HG03045 (cell line): Measurements from ENCODE around the gene NNT.
"Not testable (repeated sequence)": the region's sequence is repeated elsewhere in the genome, so short reads cannot be mapped to it uniquely, and the experiment has no call there.

Experiments
- ATAC-seq: cut with Tn5 transposase; IDR thresholded peaks from one replicate; pipeline ENCODE4 v1.9.1; 2021; ENCODE audit warnings: mild to moderate bottlenecking, moderate library complexity; ENCODE audit not compliant: unreplicated experiment

NNT gene

DNA sequence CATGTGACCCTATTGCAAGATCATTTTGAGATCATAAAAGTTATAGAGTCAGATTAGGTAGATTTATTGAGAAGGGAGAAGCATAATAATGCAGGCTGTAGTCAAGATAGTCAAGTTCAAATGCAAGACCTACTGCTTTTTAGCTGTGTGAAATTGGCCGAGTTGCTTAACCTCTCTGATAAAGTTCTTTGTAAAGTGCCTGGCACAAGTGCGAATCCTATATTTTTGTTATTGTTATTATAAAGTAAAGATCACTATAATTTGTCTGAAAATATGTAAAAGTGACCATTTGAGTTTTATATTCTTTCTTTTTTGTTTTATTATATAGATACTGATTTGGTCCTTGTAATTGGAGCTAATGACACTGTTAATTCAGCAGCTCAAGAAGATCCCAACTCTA, 99.3 kb downstream of the NNT start:
- no peak for ATAC-seq

GRCh38 chr5:43702815-43703214, 99.8 kb downstream of the NNT start:
- no peak for ATAC-seq

GRCh38 chr5:43704243-43704642, 101.3 kb downstream of the NNT start:
- ATAC-seq = no peak

DNA sequence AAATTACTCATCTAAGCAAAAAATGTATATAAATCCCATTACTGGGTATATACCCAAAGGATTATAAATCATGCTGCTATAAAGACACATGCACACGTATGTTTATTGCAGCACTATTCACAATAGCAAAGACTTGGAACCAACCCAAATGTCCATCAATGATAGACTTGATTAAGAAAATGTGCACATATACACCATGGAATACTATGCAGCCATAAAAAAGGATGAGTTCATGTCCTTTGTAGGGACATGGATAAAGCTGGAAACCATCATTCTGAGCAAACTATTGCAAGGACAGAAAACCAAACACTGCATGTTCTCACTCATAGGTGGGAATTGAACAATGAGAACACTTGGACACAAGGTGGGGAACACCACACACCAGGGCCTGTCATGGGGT, 103.6 kb downstream of the NNT start:
- not testable (repeated sequence) for ATAC-seq

- ATAC-seq = no peak
Measured at GRCh38 chr5:43711496-43711895, 108.5 kb downstream of the NNT start.

DNA sequence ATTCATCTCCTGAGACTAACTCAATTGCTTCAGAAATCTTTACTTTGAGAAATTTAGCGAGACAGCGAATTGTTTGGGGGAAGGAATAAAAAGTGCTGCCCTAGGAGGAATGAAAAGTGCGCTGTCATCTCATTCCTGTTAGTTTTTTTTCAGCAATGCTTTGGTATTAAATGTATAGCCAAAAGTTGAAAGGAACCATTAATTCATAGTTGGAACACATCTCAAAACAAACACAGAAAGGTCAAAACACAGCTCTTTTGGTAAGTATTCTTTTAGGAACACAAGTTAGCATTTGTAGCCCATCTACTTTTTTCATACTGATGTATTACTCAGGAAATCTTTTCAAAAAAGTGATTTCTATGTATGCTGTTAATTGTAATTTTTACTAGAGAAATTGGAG, 109.1 kb downstream of the NNT start:
- no peak for ATAC-seq

- ATAC-seq = not testable (repeated sequence)
Measured at GRCh38 chr5:43719783-43720182, 116.8 kb downstream of the NNT start.

- ATAC-seq = no peak
Measured at GRCh38 chr5:43728581-43728980, 125.6 kb downstream of the NNT start.

DNA sequence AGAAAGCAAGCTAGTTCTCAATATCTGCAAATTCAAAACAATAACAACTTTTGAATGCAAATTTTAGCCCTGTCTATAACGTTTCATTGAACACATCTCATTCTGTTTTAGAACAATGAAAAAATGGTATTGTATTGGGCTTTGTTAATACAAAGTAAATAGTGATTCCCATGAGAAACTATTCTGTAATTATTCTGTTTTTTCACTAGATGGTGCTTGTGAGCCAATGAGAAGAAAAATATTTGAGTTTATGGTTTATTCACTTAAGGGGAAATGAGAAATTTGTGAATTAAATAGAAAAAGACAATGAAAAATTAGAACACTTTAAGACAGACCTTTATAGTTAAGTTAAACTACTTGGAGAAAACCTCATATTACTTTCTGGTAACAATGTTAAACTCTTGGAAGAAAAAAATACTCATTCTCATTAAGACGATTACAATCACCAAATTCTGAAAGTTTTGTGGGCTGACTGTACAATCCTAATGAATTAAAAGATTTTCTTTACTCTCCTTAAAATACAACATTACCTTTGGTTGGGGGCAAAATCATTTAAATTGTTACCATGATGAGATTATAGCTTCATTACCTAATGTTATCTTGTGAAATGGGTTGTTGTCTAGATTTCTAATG, 127.0 kb downstream of the NNT start:
- no peak for ATAC-seq

DNA sequence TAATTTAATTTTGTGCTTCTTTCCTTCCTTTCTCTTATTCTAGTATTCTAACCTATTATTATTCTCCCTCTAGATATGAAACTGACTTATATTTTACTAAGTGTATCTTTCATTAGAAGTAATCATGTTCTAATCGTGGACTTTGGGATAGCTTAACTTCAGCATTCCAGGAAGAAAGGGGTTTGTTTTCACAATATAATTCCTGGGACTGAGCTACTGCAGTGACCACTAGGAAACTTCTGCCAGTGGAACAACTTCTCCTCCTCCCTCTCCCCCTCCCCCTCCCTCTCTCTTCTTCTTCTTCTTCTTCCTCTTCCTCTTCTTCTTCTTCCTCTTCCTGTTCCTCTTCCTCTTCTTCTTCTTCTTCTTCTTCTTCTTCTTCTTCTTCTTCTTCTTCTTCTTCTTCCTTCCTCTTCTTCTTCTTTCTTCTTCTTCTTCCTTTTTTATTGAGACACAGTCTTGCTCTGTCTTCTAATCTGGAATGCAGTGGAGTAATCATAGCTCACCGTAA, 127.9 kb downstream of the NNT start:
- ATAC-seq = no peak

DNA sequence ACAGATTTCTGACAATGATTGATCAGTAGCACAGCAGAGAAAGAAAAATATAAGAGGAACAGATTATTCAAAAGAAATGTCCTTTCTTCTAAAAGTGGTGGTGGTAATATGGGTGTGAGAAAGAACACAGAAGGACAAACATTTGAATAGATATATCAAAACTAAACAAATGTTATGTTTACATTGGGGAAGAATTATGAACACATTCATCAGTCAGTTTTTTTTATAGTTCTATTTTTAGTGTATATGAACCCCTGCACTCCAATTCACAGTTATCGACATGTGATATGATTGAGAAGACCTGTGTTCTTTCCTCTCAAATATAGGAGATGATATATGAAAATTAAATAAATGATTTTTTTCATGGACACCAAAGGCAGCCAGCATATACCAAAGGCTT, 128.6 kb downstream of the NNT start:
- no peak for ATAC-seq

DNA sequence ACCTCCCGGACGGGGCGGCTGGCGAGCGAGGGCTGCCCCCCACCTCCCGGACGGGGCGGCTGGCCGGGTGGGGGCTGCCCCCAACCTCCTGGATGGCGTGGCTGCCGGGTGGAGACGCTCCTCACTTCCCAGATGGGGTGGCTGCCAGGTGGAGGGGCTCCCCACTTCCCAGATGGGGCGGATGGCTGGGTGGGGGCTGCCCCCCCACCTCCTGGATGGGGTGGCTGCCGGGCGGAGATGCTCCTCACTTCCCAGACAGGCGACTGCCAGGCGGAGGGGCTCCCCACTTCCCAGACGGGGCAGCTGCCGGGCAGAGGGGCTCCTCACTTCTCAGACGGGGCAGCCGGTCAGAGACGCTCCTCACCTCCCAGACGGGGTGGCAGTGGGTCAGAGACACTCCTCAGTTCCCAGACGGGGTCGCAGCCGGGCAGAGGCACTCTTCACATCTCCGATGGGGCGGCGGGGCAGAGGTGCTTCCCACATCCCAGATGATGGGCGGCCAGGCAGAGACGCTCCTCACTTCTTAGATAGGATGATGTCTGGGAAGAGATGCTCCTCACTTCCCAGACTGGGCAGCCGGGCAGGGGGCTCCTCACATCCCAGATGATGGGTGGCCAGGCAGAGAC, 143.1 kb downstream of the NNT start:
- ATAC-seq = not testable (repeated sequence)

DNA sequence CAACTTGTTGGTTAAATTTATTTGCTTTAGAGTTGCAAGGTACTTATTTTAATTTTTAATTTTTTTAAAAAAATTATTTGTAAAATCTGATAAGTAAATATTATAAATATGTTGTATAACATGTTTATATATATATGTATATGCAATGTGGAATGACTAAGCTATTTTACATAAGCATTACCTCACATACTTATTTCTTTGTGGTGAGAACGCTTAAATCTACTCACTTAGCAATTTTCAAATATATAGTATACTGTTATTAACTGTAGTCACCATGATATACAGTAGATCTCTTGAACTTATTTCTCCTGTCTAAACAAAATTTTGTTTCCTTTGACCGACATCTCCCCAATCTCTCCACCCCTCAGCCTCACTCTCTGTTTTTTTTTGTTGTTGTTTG, 147.8 kb downstream of the NNT start:
- ATAC-seq = no peak

DNA sequence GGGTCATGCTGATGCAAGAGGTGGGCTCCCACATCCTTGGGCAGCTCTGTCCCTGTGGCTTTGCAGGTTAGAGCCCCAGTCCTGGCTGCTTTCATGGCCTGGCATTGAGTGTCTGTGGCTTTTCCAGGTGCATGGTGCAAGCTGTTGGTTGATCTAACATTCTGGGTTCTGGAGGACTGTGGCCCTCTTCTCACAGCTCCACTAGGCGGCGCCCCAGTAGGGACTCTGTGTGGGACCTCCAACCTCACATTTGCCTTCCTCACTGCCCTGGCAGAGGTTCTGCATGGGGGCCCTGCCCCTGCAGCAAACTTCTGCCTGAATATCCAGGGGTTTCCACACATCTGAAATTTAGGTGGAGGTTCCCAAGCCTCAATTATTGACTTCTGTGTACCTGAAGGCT, 150.1 kb downstream of the NNT start:
- ATAC-seq = no peak
